Activated T-cell treated with anti-CD3 and anti-CD28 coated beads, Interleukin-2, amount 50 U/mL, for 4 hours (primary cell): Measurements from ENCODE around the gene PIK3C3. TPM values are rescaled to one million over a fixed set of nuclear protein-coding genes. Genes with fewer than 3 reads are reported as not detected.
"Not testable (repeated sequence)": the region's sequence is repeated elsewhere in the genome, so short reads cannot be mapped to it uniquely, and the experiment has no call there.

Source experiments
- ATAC-seq, 2 donors: fragments of 200-7000 bp; cut with Tn5 transposase; one replicate each; pipeline ENCODE4 v1.10.0; 2021
- DNase-seq: peaks from one replicate; pipeline ENCODE4 v3.0.0-alpha.2; 2020
- H3K27me3 Mint-ChIP-seq: one replicate; pipeline ENCODE4 v1.8.0; 2021; ENCODE audit warnings: low read depth, mixed read lengths
- H3K36me3 Mint-ChIP-seq: one replicate; pipeline ENCODE4 v1.8.0; 2022; ENCODE audit warnings: mixed read lengths; ENCODE audit not compliant: insufficient read depth
- H3K4me1 Mint-ChIP-seq: one replicate; pipeline ENCODE4 v1.8.0; 2021; ENCODE audit warnings: low read depth, mixed read lengths
- H3K4me3 Mint-ChIP-seq: one replicate; pipeline ENCODE4 v1.8.0; 2021; ENCODE audit warnings: mild to moderate bottlenecking, moderate library complexity, mixed read lengths
- H3K9me3 Mint-ChIP-seq: one replicate; pipeline ENCODE4 v1.8.0; 2021; ENCODE audit warnings: mixed read lengths
- total RNA-seq, 3 donors: library from RNA; stranded (reverse); gene quantifications; one replicate each; pipeline ENCODE4 v1.2.1, GENCODE V29; 2021

Gene PIK3C3
- total RNA-seq, 3 donors from 2014 or later: 34.9 to 37.3 (median 35.2) TPM

- H3K9me3 Mint-ChIP-seq: no peaks in the 10 kb centered on the region
- ATAC-seq: no peak
- DNase-seq: no peak
- H3K36me3 Mint-ChIP-seq: peaks cover 12% of the 10 kb centered on the region
- no peak overlapping the region for H3K4me3 Mint-ChIP-seq
- H3K4me1 Mint-ChIP-seq: no peaks in the 10 kb centered on the region
- H3K27me3 Mint-ChIP-seq: no peaks in the 10 kb centered on the region
Measured at GRCh38 chr18:42087876-42088275, 132.8 kb downstream of the PIK3C3 start.

- Mint-ChIP-seq H3K36me3 (peaks cover 7% of the 10 kb centered on the region), H3K4me3 (no peak overlapping the region), H3K27me3 (no peaks in the 10 kb centered on the region), H3K9me3 (no peaks in the 10 kb centered on the region), H3K4me1 (no peaks in the 10 kb centered on the region)
- ATAC-seq (no peak), DNase-seq (no peak)
Measured at GRCh38 chr18:42092848-42093247, 137.8 kb downstream of the PIK3C3 start.

GRCh38 chr18:42094875-42095274 is 139.8 kb downstream of the PIK3C3 start:
- no peaks in the 10 kb centered on the region for H3K27me3 Mint-ChIP-seq
- H3K4me3 Mint-ChIP-seq: no peak overlapping the region
- H3K36me3 Mint-ChIP-seq: peaks cover 3% of the 10 kb centered on the region
- DNase-seq (no peak), ATAC-seq (no peak)
- H3K9me3 Mint-ChIP-seq: no peaks in the 10 kb centered on the region
- no peaks in the 10 kb centered on the region for H3K4me1 Mint-ChIP-seq

- no peak for ATAC-seq
- DNase-seq: no peak
- no peak overlapping the region for H3K4me3 Mint-ChIP-seq
- no peaks in the 10 kb centered on the region for H3K4me1 Mint-ChIP-seq
- peaks cover 3% of the 10 kb centered on the region for H3K36me3 Mint-ChIP-seq
- no peaks in the 10 kb centered on the region for H3K27me3 Mint-ChIP-seq
- no peaks in the 10 kb centered on the region for H3K9me3 Mint-ChIP-seq
Measured at GRCh38 chr18:42095732-42096377, 140.8 kb downstream of the PIK3C3 start.

- ATAC-seq (no peak), DNase-seq (no peak)
- Mint-ChIP-seq H3K4me3 (no peak overlapping the region), H3K9me3 (no peaks in the 10 kb centered on the region), H3K27me3 (no peaks in the 10 kb centered on the region), H3K36me3 (no peaks in the 10 kb centered on the region), H3K4me1 (no peaks in the 10 kb centered on the region)
Measured at GRCh38 chr18:42100248-42100647, 145.2 kb downstream of the PIK3C3 start.

GRCh38 chr18:42100911-42101310 is 145.9 kb downstream of the PIK3C3 start:
- H3K4me3 Mint-ChIP-seq: no peak overlapping the region
- no peak for ATAC-seq
- H3K4me1 Mint-ChIP-seq: no peaks in the 10 kb centered on the region
- no peak for DNase-seq
- no peaks in the 10 kb centered on the region for H3K36me3 Mint-ChIP-seq
- no peaks in the 10 kb centered on the region for H3K27me3 Mint-ChIP-seq
- no peaks in the 10 kb centered on the region for H3K9me3 Mint-ChIP-seq

GRCh38 chr18:42105394-42105793 is 150.4 kb downstream of the PIK3C3 start:
- Mint-ChIP-seq H3K36me3 (no peaks in the 10 kb centered on the region), H3K9me3 (no peaks in the 10 kb centered on the region), H3K4me1 (no peaks in the 10 kb centered on the region), H3K27me3 (no peaks in the 10 kb centered on the region), H3K4me3 (no peak overlapping the region)
- ATAC-seq (no peak), DNase-seq (no peak)

GRCh38 chr18:42106784-42107183 is 151.8 kb downstream of the PIK3C3 start:
- ATAC-seq (no peak), DNase-seq (no peak)
- H3K27me3 Mint-ChIP-seq: no peaks in the 10 kb centered on the region
- no peaks in the 10 kb centered on the region for H3K4me1 Mint-ChIP-seq
- H3K36me3 Mint-ChIP-seq: no peaks in the 10 kb centered on the region
- H3K4me3 Mint-ChIP-seq: no peak overlapping the region
- no peaks in the 10 kb centered on the region for H3K9me3 Mint-ChIP-seq

- H3K4me3 Mint-ChIP-seq: no peak overlapping the region
- no peaks in the 10 kb centered on the region for H3K4me1 Mint-ChIP-seq
- no peaks in the 10 kb centered on the region for H3K36me3 Mint-ChIP-seq
- no peaks in the 10 kb centered on the region for H3K27me3 Mint-ChIP-seq
- DNase-seq (no peak), ATAC-seq (no peak)
- H3K9me3 Mint-ChIP-seq: no peaks in the 10 kb centered on the region
Measured at GRCh38 chr18:42107287-42107686, 152.3 kb downstream of the PIK3C3 start.

GRCh38 chr18:42107691-42108450 is 152.8 kb downstream of the PIK3C3 start:
- H3K4me1 Mint-ChIP-seq: no peaks in the 10 kb centered on the region
- ATAC-seq (no peak), DNase-seq (no peak)
- H3K27me3 Mint-ChIP-seq: no peaks in the 10 kb centered on the region
- H3K9me3 Mint-ChIP-seq: no peaks in the 10 kb centered on the region
- no peak overlapping the region for H3K4me3 Mint-ChIP-seq
- H3K36me3 Mint-ChIP-seq: no peaks in the 10 kb centered on the region

- peaks cover 12% of the 10 kb centered on the region for H3K4me1 Mint-ChIP-seq
- ATAC-seq, DNase-seq, H3K9me3 Mint-ChIP-seq, H3K27me3 Mint-ChIP-seq, H3K4me3 Mint-ChIP-seq, H3K36me3 Mint-ChIP-seq: not testable (repeated sequence)
Measured at GRCh38 chr18:42112147-42112546, 157.1 kb downstream of the PIK3C3 start.

- Mint-ChIP-seq H3K27me3 (no peaks in the 10 kb centered on the region), H3K4me1 (peaks cover 12% of the 10 kb centered on the region), H3K4me3 (no peak overlapping the region), H3K9me3 (no peaks in the 10 kb centered on the region), H3K36me3 (no peaks in the 10 kb centered on the region)
- ATAC-seq (no peak), DNase-seq (no peak)
Measured at GRCh38 chr18:42112657-42113420, 157.8 kb downstream of the PIK3C3 start.

- ATAC-seq: peak in 1 of 2 donors; percentile 41
- Mint-ChIP-seq H3K4me1 (peaks cover 12% of the 10 kb centered on the region), H3K9me3 (no peaks in the 10 kb centered on the region), H3K27me3 (no peaks in the 10 kb centered on the region), H3K4me3 (no peak overlapping the region), H3K36me3 (no peaks in the 10 kb centered on the region)
- DNase-seq: no peak
Measured at GRCh38 chr18:42113529-42114191, 158.6 kb downstream of the PIK3C3 start.

GRCh38 chr18:42114310-42114943 is 159.4 kb downstream of the PIK3C3 start:
- Mint-ChIP-seq H3K4me3 (no peak overlapping the region), H3K36me3 (no peaks in the 10 kb centered on the region), H3K9me3 (no peaks in the 10 kb centered on the region), H3K27me3 (no peaks in the 10 kb centered on the region), H3K4me1 (peaks cover 12% of the 10 kb centered on the region)
- DNase-seq (peak; percentile 20), ATAC-seq (peak; percentile 60 to 78)
